Hepatocyte (in vitro differentiated cells): Measurements from ENCODE around the gene DHX16.

Experiments used
- EZH2 ChIP-seq: fragments of 200-600 bp; sonication (generic); IDR thresholded peaks from 2 replicates; pipeline ENCODE4 v1.6.1; 2016; ENCODE audit warnings: antibody characterized with exemption, mild to moderate bottlenecking, borderline replicate concordance
- TF ChIP-seq, protein P1 (sequence below): fragments of 200-600 bp; sonication (generic); IDR thresholded peaks from 2 replicates; pipeline ENCODE4 v1.5.1; 2016; ENCODE audit warnings: antibody characterized with exemption, mild to moderate bottlenecking; ENCODE audit not compliant: poor library complexity

GRCh38 chr6:30689985-30690384 is 17.2 kb upstream of the DHX16 start:
- no peak for TF ChIP-seq EZH2
- TF ChIP-seq, protein P1, sequence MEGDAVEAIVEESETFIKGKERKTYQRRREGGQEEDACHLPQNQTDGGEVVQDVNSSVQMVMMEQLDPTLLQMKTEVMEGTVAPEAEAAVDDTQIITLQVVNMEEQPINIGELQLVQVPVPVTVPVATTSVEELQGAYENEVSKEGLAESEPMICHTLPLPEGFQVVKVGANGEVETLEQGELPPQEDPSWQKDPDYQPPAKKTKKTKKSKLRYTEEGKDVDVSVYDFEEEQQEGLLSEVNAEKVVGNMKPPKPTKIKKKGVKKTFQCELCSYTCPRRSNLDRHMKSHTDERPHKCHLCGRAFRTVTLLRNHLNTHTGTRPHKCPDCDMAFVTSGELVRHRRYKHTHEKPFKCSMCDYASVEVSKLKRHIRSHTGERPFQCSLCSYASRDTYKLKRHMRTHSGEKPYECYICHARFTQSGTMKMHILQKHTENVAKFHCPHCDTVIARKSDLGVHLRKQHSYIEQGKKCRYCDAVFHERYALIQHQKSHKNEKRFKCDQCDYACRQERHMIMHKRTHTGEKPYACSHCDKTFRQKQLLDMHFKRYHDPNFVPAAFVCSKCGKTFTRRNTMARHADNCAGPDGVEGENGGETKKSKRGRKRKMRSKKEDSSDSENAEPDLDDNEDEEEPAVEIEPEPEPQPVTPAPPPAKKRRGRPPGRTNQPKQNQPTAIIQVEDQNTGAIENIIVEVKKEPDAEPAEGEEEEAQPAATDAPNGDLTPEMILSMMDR: no peak
